Stimulated activated effector memory CD8-positive, alpha-beta T cell treated with anti-CD3 and anti-CD28 coated beads, Interleukin-12 subunit alpha, Interleukin-12 subunit beta, amount 100 ng/mL, for 72 hours (primary cell): ENCODE measurements around the gene HOMER3.
A peak's percentile ranks its signal among the peaks of the same experiment; 100 is the strongest.
"Not testable (repeated sequence)": the region's sequence is repeated elsewhere in the genome, so short reads cannot be mapped to it uniquely, and the experiment has no call there.

ENCODE experiments used
- ATAC-seq: fragments of 150-1000 bp; cut with Tn5 transposase; 2 replicates; pipeline ENCODE4 v1.10.0; 2021
- DNase-seq, 2 donors: peaks; one replicate each; pipeline ENCODE4 v3.0.0; 2021 to 2022; ENCODE audit warnings: low spot score in 2 of 2
- H3K27ac Mint-ChIP-seq: one replicate; pipeline ENCODE4 v1.8.0; 2022; ENCODE audit warnings: mild to moderate bottlenecking, mixed read lengths
- H3K36me3 Mint-ChIP-seq: one replicate; pipeline ENCODE4 v1.8.0; 2022; ENCODE audit warnings: mild to moderate bottlenecking, mixed read lengths
- H3K4me1 Mint-ChIP-seq: one replicate; pipeline ENCODE4 v1.8.0; 2022; ENCODE audit warnings: mixed read lengths
- H3K4me3 Mint-ChIP-seq: one replicate; pipeline ENCODE4 v1.8.0; 2022; ENCODE audit warnings: mild to moderate bottlenecking, mixed read lengths
- H3K9me3 Mint-ChIP-seq: one replicate; pipeline ENCODE4 v1.8.0; 2022; ENCODE audit warnings: mixed read lengths

The HOMER3 gene

DNA sequence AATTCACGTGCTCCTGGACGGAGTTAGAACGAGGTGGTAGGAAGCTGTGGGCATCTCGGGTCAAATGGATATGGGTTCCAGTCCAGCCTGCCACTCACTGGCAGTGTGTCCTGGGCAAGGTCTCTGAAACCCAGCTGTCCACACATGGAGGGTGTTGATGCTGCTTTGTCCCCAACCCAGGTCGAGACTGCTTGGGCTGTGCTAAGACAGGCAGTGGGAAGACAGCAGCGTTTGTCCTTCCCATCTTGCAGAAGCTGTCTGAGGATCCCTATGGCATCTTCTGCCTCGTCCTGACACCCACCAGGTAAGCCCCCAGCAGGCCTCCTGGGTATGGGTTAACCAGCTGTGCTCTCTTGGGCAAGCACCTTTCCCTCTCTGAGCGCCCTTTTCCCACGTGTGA, 20.6 kb downstream of the HOMER3 start:
- Mint-ChIP-seq H3K4me3 (peak overlapping the region; percentile 83), H3K36me3 (peaks cover 88% of the 10 kb centered on the region), H3K27ac (peak overlapping the region; percentile 91), H3K4me1 (peaks cover 37% of the 10 kb centered on the region), H3K9me3 (no peaks in the 10 kb centered on the region)
- no peak for DNase-seq
- ATAC-seq: no peak

DNA sequence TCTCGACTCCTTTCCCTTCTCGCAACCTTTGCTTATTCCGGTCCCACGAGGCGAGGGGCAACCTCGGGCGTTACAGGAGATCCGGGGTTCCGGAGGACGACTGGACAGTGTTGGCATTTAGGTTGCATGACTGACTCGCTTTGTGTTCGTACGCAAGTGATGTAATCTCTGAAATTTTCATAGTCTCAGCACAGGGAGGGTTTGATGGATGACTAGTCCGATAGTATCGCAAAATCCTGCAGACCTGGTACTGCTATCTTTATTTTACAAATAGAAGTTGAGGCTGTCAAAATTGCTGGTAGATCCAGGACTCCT, 21.2 kb downstream of the HOMER3 start:
- peak overlapping the region; percentile 83 for H3K4me3 Mint-ChIP-seq

DNA sequence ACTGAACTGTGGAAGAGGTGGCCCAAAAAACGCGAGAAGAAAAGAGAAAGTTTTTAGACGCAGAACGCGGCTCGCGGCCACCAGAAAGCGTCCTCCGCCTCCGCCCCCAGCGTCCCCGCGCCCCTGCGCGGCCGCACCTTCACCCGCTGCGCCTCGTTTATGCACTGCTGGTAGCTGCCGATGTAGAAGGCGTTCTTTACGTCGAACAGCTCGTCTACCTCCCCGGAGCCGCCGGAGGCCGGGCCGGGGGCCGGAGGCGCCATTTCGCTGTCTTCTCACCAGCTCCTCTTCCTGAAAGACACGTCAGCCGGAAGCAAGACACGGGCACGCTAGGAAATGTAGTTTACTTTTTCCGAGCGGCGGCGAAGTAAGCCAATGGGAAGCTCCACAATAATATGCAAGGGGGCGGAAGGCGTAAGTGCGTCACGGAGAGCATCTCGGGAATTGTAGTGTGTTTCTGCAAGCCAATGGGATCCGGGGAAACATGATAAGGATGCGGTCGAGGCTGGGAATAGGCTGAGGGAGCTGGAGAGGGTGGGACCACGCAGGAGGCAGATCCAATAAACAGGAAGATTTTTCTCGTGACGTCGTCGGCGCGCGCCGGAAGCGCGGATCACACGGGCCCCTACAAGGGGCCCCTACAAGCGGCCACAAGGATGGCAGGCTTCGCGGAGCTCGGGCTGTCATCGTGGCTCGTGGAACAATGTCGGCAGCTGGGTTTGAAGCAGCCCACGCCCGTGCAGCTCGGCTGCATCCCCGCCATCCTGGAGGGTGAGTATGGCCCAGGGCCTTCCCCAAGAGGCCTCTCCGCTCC, 21.7 kb downstream of the HOMER3 start, which contains the start of the genes COPE and DDX49:
Gene COPE, minus strand, starts transcription at position 302 of the 814 bp plus-strand sequence. Its CDS starts 39 bp downstream, at position 263.
Gene DDX49, plus strand, starts transcription at position 630 of the 814 bp plus-strand sequence. Its CDS starts 27 bp downstream, at position 657.
- H3K4me3 Mint-ChIP-seq: peak within 1 kb of the TSS; percentile 83
- H3K4me1 Mint-ChIP-seq: peaks cover 37% of the 10 kb centered on the region
- ATAC-seq (peak; percentile 94), DNase-seq (peak; percentile 89 to 98)
- H3K27ac Mint-ChIP-seq: peak within 1 kb of the TSS; percentile 91
- H3K9me3 Mint-ChIP-seq: no peaks in the 10 kb centered on the region
- peaks cover 88% of the 10 kb centered on the region for H3K36me3 Mint-ChIP-seq

More for the DNA sequence above, 21.2 kb downstream of the HOMER3 start:
- ATAC-seq (no peak), DNase-seq (no peak)
- Mint-ChIP-seq H3K9me3 (no peaks in the 10 kb centered on the region), H3K36me3 (peaks cover 88% of the 10 kb centered on the region), H3K27ac (peak overlapping the region; percentile 91), H3K4me1 (peaks cover 41% of the 10 kb centered on the region)

- Mint-ChIP-seq H3K36me3 (peaks cover 88% of the 10 kb centered on the region), H3K4me1 (peaks cover 52% of the 10 kb centered on the region), H3K4me3 (peak overlapping the region; percentile 83)
- ATAC-seq, DNase-seq, H3K27ac Mint-ChIP-seq, H3K9me3 Mint-ChIP-seq: not testable (repeated sequence)
Measured at GRCh38 chr19:18917593-18917992, 23.4 kb downstream of the HOMER3 start.

- Mint-ChIP-seq H3K9me3 (no peaks in the 10 kb centered on the region), H3K4me1 (peaks cover 40% of the 10 kb centered on the region), H3K36me3 (peaks cover 89% of the 10 kb centered on the region), H3K27ac (no peak overlapping the region), H3K4me3 (no peak overlapping the region)
- ATAC-seq (no peak), DNase-seq (no peak)
Measured at GRCh38 chr19:18915639-18916038, 25.4 kb downstream of the HOMER3 start.

GRCh38 chr19:18913466-18913865, 27.6 kb downstream of the HOMER3 start:
- no peak for DNase-seq
- H3K36me3 Mint-ChIP-seq: peaks cover 92% of the 10 kb centered on the region
- no peaks in the 10 kb centered on the region for H3K9me3 Mint-ChIP-seq
- H3K27ac Mint-ChIP-seq: no peak overlapping the region
- no peak overlapping the region for H3K4me3 Mint-ChIP-seq
- ATAC-seq: no peak
- peaks cover 45% of the 10 kb centered on the region for H3K4me1 Mint-ChIP-seq

- Mint-ChIP-seq H3K9me3 (no peaks in the 10 kb centered on the region), H3K4me1 (peaks cover 41% of the 10 kb centered on the region), H3K4me3 (no peak overlapping the region), H3K36me3 (peaks cover 89% of the 10 kb centered on the region), H3K27ac (no peak overlapping the region)
- no peak for DNase-seq
- ATAC-seq: no peak
Measured at GRCh38 chr19:18912933-18913332, 28.1 kb downstream of the HOMER3 start.

DNA sequence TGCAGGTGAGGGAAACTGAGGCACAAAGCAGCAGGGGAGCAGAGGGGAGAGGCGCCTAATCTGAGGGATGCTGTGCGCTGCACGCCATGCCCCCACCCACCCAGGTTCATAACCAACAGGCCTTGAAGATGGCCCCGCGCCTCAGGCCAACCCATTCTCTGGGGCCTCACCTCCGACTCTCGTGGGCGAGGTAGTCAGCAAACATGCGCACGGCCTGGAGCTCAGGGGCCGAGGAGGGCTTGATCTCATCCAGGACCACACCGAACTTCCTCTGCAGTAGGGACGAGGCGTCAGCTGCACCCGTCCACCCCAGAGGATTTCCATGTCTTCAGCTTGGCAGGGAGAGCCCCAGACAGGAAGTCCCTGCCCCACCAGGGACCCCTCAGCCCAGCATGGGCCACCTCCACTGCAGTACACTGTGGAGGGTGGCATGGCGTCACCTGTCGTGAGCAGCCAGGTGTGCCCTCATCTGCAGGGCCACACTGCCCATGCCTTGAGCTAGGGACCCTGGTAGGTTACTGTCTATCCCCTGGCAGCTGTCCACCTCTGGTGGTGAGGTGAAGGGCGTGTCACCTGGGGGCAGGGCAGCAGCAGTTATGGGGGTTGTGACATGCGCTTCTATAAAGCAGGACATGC, 30.1 kb downstream of the HOMER3 start:
- Mint-ChIP-seq H3K4me1 (peaks cover 28% of the 10 kb centered on the region), H3K4me3 (no peak overlapping the region), H3K9me3 (no peaks in the 10 kb centered on the region), H3K36me3 (peaks cover 76% of the 10 kb centered on the region), H3K27ac (no peak overlapping the region)
- DNase-seq (no peak), ATAC-seq (no peak)

DNA sequence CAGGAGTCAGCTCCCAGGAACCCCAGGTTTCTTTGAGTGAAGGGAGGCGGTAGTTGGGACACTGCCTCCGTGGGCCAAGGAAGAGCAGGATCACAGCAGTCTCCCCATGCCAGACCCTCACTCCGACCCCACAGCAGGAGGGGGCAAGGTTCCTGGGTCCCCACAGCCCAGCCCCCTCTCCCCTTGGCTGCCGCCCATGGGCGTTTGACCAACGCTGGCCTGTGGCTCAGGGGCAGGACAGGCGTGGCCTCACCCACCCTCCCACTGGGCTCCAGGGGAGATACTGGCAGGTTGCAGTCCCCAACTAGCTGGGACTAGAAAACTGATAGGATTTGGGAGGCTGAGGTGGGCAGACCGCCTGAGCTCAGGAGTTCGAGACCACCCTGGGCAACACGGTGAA, 31.0 kb downstream of the HOMER3 start:
- no peak for DNase-seq
- Mint-ChIP-seq H3K27ac (no peak overlapping the region), H3K9me3 (no peaks in the 10 kb centered on the region), H3K36me3 (peaks cover 76% of the 10 kb centered on the region), H3K4me1 (peaks cover 25% of the 10 kb centered on the region), H3K4me3 (no peak overlapping the region)
- no peak for ATAC-seq

GRCh38 chr19:18908917-18909619, 31.9 kb downstream of the HOMER3 start:
- ATAC-seq (no peak), DNase-seq (no peak)
- H3K36me3 Mint-ChIP-seq: peaks cover 70% of the 10 kb centered on the region
- H3K9me3 Mint-ChIP-seq: no peaks in the 10 kb centered on the region
- peaks cover 21% of the 10 kb centered on the region for H3K4me1 Mint-ChIP-seq
- no peak overlapping the region for H3K27ac Mint-ChIP-seq
- H3K4me3 Mint-ChIP-seq: no peak overlapping the region

DNA sequence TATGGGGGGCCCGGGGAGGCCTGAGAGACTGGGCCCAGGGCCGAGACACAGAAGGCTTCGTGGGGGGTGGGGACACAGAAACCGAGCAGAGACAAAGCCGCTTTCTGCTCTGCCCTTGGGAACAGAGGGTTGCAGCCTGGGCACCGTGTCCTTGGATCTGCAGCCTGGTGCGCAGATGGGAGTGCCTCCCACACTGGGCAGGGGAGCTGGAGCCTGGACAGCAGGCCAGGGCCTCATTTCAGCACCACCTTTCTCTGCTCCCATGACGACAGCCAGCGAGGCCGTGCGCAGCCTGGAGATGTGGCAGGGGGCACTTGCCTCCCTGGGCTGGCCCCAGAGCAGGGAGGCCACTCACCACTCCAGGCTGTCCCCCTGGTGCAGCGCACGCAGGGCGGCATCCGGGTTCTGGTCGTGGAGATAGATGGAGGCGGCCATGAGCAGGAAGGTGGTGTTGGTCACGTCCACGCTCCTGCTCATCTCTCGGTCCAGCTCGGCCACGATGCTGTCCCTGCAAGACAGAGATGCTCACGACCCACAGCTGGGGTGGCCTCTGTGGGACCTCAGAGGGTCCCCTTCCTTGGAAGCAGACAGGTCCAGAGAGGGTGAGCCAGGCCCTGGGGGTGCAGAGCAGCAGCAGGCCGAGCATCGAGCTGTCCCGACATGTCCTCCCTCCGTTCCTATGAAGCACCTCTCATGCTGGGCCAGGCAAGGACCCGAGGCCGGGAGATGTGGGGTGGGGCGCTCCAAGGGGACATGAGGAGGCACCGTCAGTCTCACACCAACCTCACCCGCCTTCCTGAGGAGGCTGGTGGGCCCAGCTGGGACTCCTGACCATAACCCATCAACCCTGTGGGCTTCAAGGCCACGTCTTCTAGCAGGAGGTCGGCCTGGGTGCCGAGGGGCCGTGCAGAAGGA, 34.2 kb downstream of the HOMER3 start:
- ATAC-seq (no peak), DNase-seq (no peak)
- Mint-ChIP-seq H3K4me1 (peaks cover 6% of the 10 kb centered on the region), H3K9me3 (no peaks in the 10 kb centered on the region), H3K36me3 (peaks cover 69% of the 10 kb centered on the region), H3K27ac (no peak overlapping the region), H3K4me3 (no peak overlapping the region)

DNA sequence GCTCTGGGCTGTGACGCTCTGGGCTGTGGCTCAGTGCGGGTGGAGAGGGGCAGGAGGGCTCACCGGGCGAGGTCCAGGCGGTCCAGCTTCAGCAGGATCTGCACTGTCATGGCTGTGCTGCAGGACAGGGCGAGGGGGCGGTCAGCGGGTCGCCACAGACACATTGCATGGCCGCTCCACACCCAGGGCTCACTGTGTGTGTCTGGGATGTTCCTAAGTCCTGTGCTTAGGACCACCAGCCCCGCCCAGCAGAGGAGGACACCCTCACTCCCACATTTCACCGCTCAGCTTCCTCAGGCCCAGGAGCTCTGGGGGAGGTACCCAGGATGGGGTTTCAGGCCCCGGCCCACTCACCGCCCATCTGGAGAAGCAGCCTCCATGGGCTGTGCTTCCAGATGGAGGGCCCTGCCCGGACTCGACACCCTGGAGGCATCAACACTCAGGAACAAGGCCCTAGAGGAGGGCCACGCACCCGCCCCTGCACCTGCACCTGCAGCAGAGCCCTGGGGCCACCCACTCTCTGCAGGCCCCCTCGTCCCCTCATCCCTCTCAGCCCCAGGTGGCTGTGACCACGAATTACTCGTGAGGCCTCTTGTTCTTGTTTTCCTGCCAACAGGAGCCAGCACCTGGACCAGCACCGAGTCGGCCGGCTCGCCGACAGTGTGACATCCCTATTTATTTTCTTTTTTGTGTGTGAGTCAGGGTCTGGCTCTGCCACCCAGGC, 35.3 kb downstream of the HOMER3 start:
- Mint-ChIP-seq H3K36me3 (peaks cover 64% of the 10 kb centered on the region), H3K4me1 (peaks cover 6% of the 10 kb centered on the region), H3K4me3 (no peak overlapping the region), H3K27ac (no peak overlapping the region), H3K9me3 (no peaks in the 10 kb centered on the region)
- DNase-seq: no peak
- ATAC-seq: no peak

DNA sequence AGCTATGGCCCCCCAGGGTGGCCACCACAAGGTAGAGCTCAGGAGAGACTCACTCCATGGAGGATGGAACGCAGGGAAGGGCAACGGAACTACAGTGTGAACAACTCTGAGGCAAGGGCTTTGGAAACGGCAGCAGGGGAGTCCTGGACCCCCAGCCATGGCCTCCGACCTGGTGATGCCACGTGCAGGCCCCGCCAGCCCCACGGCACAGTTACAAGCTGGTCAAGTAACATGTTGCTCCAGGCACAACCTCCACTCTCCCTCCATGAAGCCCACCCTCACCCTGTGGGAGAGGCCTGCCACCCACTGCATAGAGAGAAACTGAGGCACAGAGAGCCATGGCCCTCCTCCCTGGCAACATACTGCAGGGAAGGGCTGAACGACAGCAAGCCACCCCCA, 36.0 kb downstream of the HOMER3 start:
- Mint-ChIP-seq H3K36me3 (peaks cover 63% of the 10 kb centered on the region), H3K4me3 (no peak overlapping the region), H3K4me1 (peaks cover 6% of the 10 kb centered on the region), H3K9me3 (no peaks in the 10 kb centered on the region), H3K27ac (no peak overlapping the region)
- ATAC-seq (no peak), DNase-seq (no peak)

- Mint-ChIP-seq H3K4me3 (no peak overlapping the region), H3K4me1 (peaks cover under 1% of the 10 kb centered on the region), H3K36me3 (peaks cover 63% of the 10 kb centered on the region), H3K9me3 (no peaks in the 10 kb centered on the region), H3K27ac (no peak overlapping the region)
- no peak for DNase-seq
- ATAC-seq: no peak
Measured at GRCh38 chr19:18904334-18905057, 36.5 kb downstream of the HOMER3 start.
